Vagina (tissue), 2 donors: ENCODE data around the gene FIS1. TPM values are rescaled to one million over a fixed set of nuclear protein-coding genes. Genes with fewer than 3 reads are reported as not detected.
"Not testable (repeated sequence)": the region's sequence is repeated elsewhere in the genome, so short reads cannot be mapped to it uniquely, and the experiment has no call there.

Source experiments
- DNase-seq, 2 donors: peaks; one replicate each; pipeline ENCODE4 v3.0.0-alpha.2; 2017; ENCODE audit errors: extremely low spot score in 2 of 2
- H3K27ac ChIP-seq: fragments of 200-600 bp; sonication (generic); one replicate; pipeline ENCODE4 v1.5.1; 2019
- H3K27me3 ChIP-seq: fragments of 200-600 bp; sonication (generic); one replicate; pipeline ENCODE4 v1.5.1; 2019
- H3K36me3 ChIP-seq, 2 donors: fragments of 200-600 bp; sonication (generic); one replicate each; pipeline ENCODE4 v1.5.1; 2017 to 2019
- H3K4me1 ChIP-seq: fragments of 200-600 bp; sonication (generic); one replicate; pipeline ENCODE4 v1.5.1; 2019
- H3K4me3 ChIP-seq, 2 donors: fragments of 200-600 bp; sonication (generic); 1 replicate in 1 of 2; 2 replicates in 1 of 2; pipeline ENCODE4 v1.5.1; 2016 to 2019
- H3K9me3 ChIP-seq: fragments of 200-600 bp; sonication (generic); one replicate; pipeline ENCODE4 v1.5.1; 2019
- POLR2A ChIP-seq, 2 donors: fragments of 450-650 bp; IDR thresholded peaks; one replicate each; pipeline ENCODE4 v1.6.1; 2017; ENCODE audit warnings: antibody characterized with exemption in 2 of 2, mild to moderate bottlenecking in 2 of 2, moderate library complexity in 2 of 2
- POLR2AphosphoS5 ChIP-seq, 2 donors: sonication (generic); formaldehyde crosslinking; IDR thresholded peaks; one replicate each; pipeline ENCODE4 v1.9.0; 2017; ENCODE audit warnings: antibody characterized with exemption in 2 of 2, mild to moderate bottlenecking in 2 of 2, low read depth in 1 of 2; ENCODE audit not compliant: insufficient read depth in 1 of 2
- intact Hi-C: fragments of 100-400 bp; cut with DNase I; formaldehyde crosslinking; loops from one replicate; pipeline ENCODE4 v1.15.1; 2023
- total RNA-seq: library from RNA; depleted of rRNA; stranded (reverse); fragments of >200 nt; gene quantifications from one replicate; pipeline ENCODE4 v1.2.3, GENCODE V29; 2016
- TF ChIP-seq, protein P1 (sequence below), 3 experiments: fragments of 450-650 bp in 2 of 3; fragments of 200-600 bp in 1 of 3; sonication (generic) in 1 of 3; IDR thresholded peaks; one replicate each; pipeline ENCODE4 v1.5.1; 2017 to 2019; ENCODE audit warnings: antibody characterized with exemption in 3 of 3, mild to moderate bottlenecking in 2 of 3, moderate library complexity in 2 of 3

The FIS1 gene
- total RNA-seq, 1 donor from 2014 or later: 204 TPM

- Histone ChIP-seq H3K36me3 (peaks cover 0 to 33% of the 10 kb centered on the region in 2 donors), H3K9me3 (no peaks in the 10 kb centered on the region), H3K4me3 (no peak overlapping the region), H3K27me3 (no peaks in the 10 kb centered on the region), H3K4me1 (peaks cover 6% of the 10 kb centered on the region), H3K27ac (no peak overlapping the region)
- no peak for DNase-seq
- intact Hi-C loops: no loop called here
- no peak for TF ChIP-seq POLR2AphosphoS5 (IDR thresholded peaks at IDR 0.05; ENCODE audit: insufficient read depth in 1 of 2, low read depth in 1 of 2)
- TF ChIP-seq POLR2A (IDR thresholded peaks at IDR 0.05): no peak
- TF ChIP-seq, protein P1, sequence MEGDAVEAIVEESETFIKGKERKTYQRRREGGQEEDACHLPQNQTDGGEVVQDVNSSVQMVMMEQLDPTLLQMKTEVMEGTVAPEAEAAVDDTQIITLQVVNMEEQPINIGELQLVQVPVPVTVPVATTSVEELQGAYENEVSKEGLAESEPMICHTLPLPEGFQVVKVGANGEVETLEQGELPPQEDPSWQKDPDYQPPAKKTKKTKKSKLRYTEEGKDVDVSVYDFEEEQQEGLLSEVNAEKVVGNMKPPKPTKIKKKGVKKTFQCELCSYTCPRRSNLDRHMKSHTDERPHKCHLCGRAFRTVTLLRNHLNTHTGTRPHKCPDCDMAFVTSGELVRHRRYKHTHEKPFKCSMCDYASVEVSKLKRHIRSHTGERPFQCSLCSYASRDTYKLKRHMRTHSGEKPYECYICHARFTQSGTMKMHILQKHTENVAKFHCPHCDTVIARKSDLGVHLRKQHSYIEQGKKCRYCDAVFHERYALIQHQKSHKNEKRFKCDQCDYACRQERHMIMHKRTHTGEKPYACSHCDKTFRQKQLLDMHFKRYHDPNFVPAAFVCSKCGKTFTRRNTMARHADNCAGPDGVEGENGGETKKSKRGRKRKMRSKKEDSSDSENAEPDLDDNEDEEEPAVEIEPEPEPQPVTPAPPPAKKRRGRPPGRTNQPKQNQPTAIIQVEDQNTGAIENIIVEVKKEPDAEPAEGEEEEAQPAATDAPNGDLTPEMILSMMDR (IDR thresholded peaks at IDR 0.05): no peak
Measured at GRCh38 chr7:101206665-101207042, 38.2 kb downstream of the FIS1 start.

DNA sequence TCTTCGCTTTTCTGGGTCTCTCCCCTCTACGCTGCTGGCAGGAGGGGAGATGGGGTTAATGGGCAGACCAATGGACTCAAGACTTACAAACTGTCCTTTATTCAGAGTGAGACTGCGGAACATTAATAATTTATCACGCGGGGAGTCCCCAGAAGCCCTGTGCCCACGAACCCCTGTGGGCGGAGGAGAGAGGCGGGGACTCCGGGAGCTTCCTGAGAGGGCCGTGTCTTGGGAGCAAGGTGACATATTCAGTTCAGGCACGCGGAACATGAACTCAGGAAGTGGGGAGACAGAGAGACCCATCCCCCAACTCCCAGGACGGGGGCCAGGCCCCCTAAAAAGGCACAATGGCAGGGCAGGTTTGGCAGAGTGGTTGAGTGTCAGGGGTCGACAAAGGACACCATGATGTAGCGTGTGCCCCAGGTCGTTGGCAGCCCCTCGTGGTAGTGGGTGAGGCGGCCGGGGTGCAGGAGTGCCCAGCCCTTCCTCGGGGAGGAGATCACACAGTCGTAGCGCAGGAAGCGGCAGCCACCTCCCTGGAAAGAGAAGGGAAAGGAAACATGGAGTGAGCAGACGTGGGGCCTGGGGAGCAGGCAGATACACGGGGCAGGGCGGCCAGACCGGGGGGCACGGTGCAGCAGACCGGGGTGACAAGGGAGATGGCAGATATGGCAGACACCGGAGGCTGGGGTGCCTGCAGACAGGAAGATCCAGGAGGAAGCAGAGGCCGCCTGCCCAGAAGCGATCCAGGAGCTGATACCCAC, 38.8 kb downstream of the FIS1 start:
- no peak for DNase-seq
- intact Hi-C loops: no loop called here
- Histone ChIP-seq H3K4me1 (peaks cover 8% of the 10 kb centered on the region), H3K27me3 (no peaks in the 10 kb centered on the region), H3K27ac (no peak overlapping the region), H3K9me3 (no peaks in the 10 kb centered on the region), H3K4me3 (no peak overlapping the region), H3K36me3 (peaks cover 0 to 28% of the 10 kb centered on the region in 2 donors)
- TF ChIP-seq, protein P1 (IDR thresholded peaks at IDR 0.05): no peak
- TF ChIP-seq POLR2A (IDR thresholded peaks at IDR 0.05): no peak
- TF ChIP-seq POLR2AphosphoS5 (IDR thresholded peaks at IDR 0.05; ENCODE audit: insufficient read depth in 1 of 2, low read depth in 1 of 2): no peak

DNA sequence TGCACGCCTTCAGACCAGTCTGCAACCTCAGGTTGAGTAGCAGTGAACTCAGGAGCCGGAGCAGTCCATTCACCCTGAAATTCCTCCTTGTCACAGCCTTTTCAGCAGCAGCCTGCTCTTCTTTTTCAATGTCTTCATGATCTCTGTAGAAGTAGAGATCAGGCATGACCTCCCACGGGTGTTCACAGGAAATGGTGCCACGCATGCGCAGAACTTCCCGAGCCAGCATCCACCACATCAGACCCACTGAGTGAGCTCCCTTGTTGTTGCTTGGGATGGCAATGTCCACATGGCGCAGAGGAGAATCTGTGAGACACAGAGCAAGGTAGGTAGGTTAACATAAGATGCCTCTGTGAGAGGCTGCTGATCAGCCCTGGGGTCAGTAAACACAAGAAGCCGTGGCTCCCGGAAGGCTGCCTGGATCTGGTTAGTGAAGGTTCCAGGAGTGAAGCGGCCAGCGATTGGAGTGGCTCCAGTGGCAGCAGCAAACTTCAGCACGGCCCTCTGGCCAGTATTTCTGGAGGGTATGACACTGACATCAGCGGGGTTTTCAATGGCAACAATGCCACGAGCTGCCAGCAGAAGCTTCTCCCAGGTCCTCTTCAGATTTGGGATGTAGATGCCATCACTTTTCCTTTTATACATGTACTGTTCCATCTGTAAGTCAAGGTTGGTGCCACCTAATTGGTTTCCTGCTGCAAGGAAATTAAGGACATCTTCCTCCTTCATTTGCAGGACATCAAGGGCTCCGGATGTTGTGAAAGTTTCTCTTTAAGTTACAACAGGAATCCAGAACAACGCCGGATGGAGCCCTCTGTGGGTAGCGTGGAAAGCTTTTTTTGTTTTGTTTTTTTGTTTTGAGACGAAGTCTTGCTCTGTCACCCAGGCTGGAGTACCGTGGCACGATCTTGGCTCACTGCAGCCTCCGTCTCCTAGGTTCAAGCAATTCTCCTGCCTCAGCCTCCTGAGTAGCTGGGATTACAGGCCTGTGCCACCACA, 40.8 kb downstream of the FIS1 start:
- intact Hi-C loops, H3K36me3 ChIP-seq, H3K27ac ChIP-seq, H3K27me3 ChIP-seq, H3K4me3 ChIP-seq, H3K4me1 ChIP-seq, DNase-seq, H3K9me3 ChIP-seq: not testable (repeated sequence)

DNA sequence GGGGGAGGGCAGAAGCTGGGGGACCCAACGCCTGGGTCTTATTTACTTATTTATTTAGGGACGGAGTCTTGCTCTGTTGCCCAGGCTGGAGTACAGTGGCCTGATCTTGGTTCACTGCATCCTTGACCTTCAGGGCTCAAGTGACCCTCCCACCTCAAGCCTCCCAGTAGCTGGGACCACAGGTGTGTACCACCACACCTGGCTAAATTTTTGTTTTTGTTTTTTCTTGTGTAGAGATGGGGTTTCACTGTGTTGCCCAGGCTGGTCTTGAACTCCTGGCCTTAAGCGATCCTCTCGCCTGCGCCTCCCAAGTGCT, 42.3 kb downstream of the FIS1 start:
- intact Hi-C loops: no loop called here
- no peak overlapping the region for H3K27ac ChIP-seq
- H3K4me3 ChIP-seq: no peak overlapping the region
- no peak for DNase-seq
- H3K9me3 ChIP-seq: no peaks in the 10 kb centered on the region
- H3K27me3 ChIP-seq: no peaks in the 10 kb centered on the region
- TF ChIP-seq, protein P1 (IDR thresholded peaks at IDR 0.05): no peak
- TF ChIP-seq POLR2AphosphoS5 (IDR thresholded peaks at IDR 0.05; ENCODE audit: insufficient read depth in 1 of 2, low read depth in 1 of 2) (no peak), POLR2A (IDR thresholded peaks at IDR 0.05) (no peak)
- H3K36me3 ChIP-seq: peaks cover 0 to 2% of the 10 kb centered on the region in 2 donors
- peaks cover 8% of the 10 kb centered on the region for H3K4me1 ChIP-seq

GRCh38 chr7:101201695-101202602, 42.9 kb downstream of the FIS1 start:
- DNase-seq: no peak
- H3K4me3 ChIP-seq: peak overlapping the region; percentile 9 to 19
- peaks cover 8% of the 10 kb centered on the region for H3K4me1 ChIP-seq
- no peak overlapping the region for H3K27ac ChIP-seq
- intact Hi-C loops: no loop called here
- no peaks in the 10 kb centered on the region for H3K27me3 ChIP-seq
- TF ChIP-seq, protein P1 (IDR thresholded peaks at IDR 0.05): no peak
- TF ChIP-seq POLR2AphosphoS5 (IDR thresholded peaks at IDR 0.05; ENCODE audit: insufficient read depth in 1 of 2, low read depth in 1 of 2): no peak
- no peak for TF ChIP-seq POLR2A (IDR thresholded peaks at IDR 0.05)
- H3K36me3 ChIP-seq: no peaks in the 10 kb centered on the region
- no peaks in the 10 kb centered on the region for H3K9me3 ChIP-seq
